HG03439 (cell line): ENCODE data around the gene KRCC1.
"Not testable (repeated sequence)": the region's sequence is repeated elsewhere in the genome, so short reads cannot be mapped to it uniquely, and the experiment has no call there.

ENCODE experiments used
- ATAC-seq: cut with Tn5 transposase; IDR thresholded peaks from one replicate; pipeline ENCODE4 v1.9.1; 2021; ENCODE audit warnings: mild to moderate bottlenecking, moderate library complexity; ENCODE audit not compliant: unreplicated experiment

The KRCC1 gene

GRCh38 chr2:88048541-88048940 is 7.0 kb downstream of the KRCC1 start:
- no peak for ATAC-seq

GRCh38 chr2:88045561-88045960 is 10.0 kb downstream of the KRCC1 start:
- ATAC-seq = not testable (repeated sequence)

- ATAC-seq = no peak
Measured at GRCh38 chr2:88042476-88042875, 13.1 kb downstream of the KRCC1 start.

GRCh38 chr2:88038263-88039105 is 17.1 kb downstream of the KRCC1 start:
- ATAC-seq = no peak

GRCh38 chr2:88036606-88037005 is 19.0 kb downstream of the KRCC1 start:
- no peak for ATAC-seq

GRCh38 chr2:88036182-88036581 is 19.4 kb downstream of the KRCC1 start:
- no peak for ATAC-seq

GRCh38 chr2:88032070-88032702 is 23.4 kb downstream of the KRCC1 start:
- no peak for ATAC-seq

- no peak for ATAC-seq
Measured at GRCh38 chr2:88028931-88029330, 26.7 kb downstream of the KRCC1 start.

- no peak for ATAC-seq
Measured at GRCh38 chr2:88027697-88028389, 27.7 kb downstream of the KRCC1 start.

GRCh38 chr2:88024509-88024908 is 31.1 kb downstream of the KRCC1 start:
- no peak for ATAC-seq

- no peak for ATAC-seq
Measured at GRCh38 chr2:88022669-88022921, 33.0 kb downstream of the KRCC1 start.

- no peak for ATAC-seq
Measured at GRCh38 chr2:88019985-88020384, 35.6 kb downstream of the KRCC1 start.

- ATAC-seq = no peak
Measured at GRCh38 chr2:88018909-88019308, 36.7 kb downstream of the KRCC1 start.

- not testable (repeated sequence) for ATAC-seq
Measured at GRCh38 chr2:88018077-88018805, 37.3 kb downstream of the KRCC1 start.

- not testable (repeated sequence) for ATAC-seq
Measured at GRCh38 chr2:88017780-88018038, 37.9 kb downstream of the KRCC1 start.

GRCh38 chr2:88016960-88017779 is 38.4 kb downstream of the KRCC1 start:
- peak; percentile 49 for ATAC-seq

GRCh38 chr2:88016086-88016959 is 39.3 kb downstream of the KRCC1 start, which contains the start of gene RNU2-63P:
RNU2-63P (minus strand) TSS chr2:88016547.
- peak; percentile 81 for ATAC-seq

- ATAC-seq = no peak
Measured at GRCh38 chr2:88011011-88011410, 44.6 kb downstream of the KRCC1 start.

- no peak for ATAC-seq
Measured at GRCh38 chr2:88010136-88010535, 45.4 kb downstream of the KRCC1 start.
